Activated naive CD8-positive, alpha-beta T cell treated with anti-CD3 and anti-CD28 coated beads, Interleukin-2, amount 50 U/mL, for 16 hours (primary cell): ENCODE results near the gene MTA3.

Experiments used
- DNase-seq: peaks from one replicate; pipeline ENCODE4 v3.0.0-alpha.2; 2020; ENCODE audit warnings: low read depth, low spot score

MTA3 gene

DNA sequence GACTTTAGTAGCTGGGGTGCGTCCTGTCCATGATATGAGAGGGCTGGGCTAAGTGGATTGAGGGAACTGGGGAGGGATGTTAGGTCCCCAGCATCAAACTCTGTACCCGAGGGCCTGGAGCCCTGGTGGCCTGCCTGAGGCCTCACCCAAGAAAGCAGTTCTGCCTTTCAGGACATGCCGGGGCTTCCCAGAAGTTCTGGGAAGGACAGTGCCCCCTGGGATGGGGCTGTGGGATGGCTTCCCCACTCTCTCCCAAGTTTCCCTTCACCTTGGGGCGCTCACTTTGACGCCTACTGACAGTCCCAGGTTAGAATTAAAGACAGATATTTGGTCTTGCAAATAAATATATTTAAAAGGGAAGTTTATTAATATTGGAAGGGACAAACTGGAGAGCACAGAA, 193.7 kb downstream of the MTA3 start:
- DNase-seq: no peak

DNA sequence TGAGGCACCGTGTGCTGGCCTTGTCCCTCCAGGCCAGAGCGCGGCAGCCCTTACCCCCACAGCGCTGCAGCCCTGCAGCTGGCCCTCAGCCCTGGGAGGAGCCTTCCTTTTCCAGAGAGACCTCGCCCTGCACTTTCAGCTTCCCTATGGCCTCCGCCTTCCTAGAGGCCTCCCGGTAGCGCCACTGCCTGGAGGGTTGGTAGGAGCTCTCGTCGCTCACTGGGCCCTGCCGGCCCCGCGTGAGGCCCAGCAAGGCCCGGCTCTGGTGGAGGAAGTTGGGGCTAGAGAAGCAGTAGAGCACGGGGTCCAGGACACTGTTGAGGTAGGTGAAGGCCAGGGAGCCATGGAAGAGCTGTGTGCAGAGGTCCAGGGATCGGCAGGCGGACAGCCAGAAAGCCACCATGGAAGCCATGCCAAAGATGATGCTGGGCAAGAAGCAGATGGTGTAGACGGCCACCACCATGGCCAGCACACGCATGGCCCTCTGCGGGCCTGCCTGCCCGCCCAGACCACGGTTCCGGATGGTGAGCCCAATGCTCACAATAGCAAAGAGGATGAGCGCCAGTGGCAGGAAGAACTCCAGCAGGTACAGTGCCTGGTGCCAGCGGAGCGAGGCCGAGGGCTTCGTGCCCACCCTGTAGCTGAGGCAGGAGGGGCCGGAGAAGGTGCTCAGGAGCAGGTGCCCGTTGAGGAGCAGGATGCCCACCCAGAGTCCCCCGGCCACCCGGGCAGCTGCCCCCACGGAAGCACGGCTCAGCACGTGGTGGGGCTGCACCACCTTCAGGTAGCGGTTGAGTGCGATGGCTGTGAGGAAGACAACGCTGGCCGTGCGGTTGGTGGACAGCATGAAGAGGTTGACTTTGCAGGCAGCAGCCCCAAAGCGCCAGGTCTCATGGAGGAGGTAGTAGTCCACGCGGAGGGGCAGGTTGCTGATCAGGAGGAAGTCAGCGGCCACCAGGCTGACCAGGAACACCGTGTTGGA, 194.7 kb downstream of the MTA3 start:
- no peak for DNase-seq

DNA sequence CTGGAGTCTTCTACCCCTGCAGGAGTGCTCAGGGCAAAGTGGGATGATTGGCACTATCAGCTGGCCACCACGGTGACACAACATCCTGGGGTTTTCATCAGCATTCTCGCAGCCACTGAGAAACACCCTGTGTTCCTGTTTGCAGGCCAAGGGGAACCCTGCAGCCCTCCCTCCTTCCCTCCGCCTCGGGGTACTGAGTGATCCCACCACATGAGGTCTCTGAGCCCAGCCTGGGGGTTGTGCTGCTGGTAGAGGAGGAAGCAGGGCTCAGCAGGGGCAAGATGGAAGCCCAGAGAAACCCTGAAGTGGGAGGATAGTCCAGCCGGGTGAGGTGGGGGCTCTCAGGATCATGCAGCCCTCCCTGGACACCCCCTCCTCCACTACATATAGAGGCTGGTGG, 195.7 kb downstream of the MTA3 start, which contains the start of gene OXER1:
OXER1 (minus strand) TSS at position 40 of the 400 bp plus-strand sequence. CDS start 73 bp downstream, outside the sequence.
- DNase-seq: no peak

DNA sequence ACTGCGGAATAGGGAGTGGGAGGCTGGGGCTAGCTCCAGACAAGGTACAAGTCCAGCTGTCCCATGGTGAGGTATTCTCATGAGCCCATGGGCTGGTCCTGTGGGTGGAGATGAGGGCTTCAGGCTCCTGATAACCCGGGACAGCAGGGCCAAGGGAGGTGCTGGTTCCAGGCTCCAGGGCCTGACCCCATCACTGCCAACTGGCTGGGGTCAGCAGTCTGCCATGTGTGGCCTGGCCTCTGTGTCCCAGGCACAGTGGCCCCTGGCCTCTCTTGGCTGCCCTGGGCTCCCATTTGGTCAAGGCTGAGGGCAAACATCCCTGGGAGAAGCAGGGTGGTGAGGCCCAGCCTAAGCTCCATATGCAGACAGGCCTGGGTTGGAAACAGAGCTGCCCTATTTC, 196.5 kb downstream of the MTA3 start:
- DNase-seq: no peak

DNA sequence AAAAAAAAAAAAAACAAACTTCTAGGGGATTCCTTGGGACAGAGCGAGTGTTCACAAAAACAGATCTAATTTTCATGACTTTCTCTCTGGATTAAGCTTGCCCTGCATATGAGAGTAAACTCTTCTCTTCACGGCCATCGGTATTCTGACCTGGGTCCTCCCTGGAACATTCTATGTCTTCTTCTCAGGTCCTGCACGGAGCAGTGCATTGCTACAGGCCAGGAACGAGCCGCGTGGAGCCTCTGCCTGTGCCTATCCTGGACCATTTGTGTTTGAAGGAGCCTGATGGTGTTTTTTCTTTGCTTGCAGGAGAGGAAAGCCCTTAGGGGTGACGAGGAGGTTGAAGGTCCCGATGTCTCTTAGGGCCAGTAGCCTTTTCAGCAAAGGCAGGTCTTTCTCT, 197.3 kb downstream of the MTA3 start:
- DNase-seq: no peak

DNA sequence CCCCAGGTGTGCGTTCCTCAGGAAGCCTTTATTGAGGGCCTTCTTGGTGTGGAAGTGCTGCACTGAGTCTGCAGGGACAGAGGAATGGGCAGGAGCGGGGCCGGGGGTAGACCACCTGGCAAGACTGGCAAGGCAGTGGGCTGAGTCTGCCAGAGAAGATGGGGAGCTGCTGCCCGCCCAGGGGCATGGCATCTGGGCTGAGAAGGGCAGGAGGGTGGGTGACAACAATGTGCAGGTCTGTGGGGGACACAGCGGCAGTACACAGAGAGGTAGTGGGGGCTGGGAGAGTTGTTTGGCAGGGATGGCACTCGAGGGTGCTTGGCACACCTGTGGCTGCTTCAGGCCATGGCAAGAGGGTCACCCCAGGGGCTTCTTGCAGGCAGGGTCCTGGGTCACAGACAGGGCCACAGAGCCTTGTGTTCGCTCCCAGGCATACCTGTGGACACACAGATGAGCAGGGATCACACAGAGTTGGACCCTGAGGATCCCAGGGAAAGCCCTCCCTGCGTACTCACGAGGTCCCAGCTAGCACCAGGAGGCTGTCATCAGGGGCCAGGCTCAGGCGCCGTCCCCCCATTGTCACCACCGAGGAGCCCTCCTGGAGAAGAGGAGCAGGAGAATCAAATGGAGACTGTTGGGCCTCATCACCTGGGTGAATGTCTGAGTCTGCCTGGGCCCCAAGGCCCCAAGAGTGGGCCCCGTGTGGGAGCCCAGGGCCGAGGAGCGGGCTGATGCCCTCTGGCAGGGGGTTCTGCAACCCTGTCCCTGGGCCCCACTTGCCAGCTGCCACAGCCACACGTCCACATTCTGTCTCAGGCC, 198.9 kb downstream of the MTA3 start:
- no peak for DNase-seq

DNA sequence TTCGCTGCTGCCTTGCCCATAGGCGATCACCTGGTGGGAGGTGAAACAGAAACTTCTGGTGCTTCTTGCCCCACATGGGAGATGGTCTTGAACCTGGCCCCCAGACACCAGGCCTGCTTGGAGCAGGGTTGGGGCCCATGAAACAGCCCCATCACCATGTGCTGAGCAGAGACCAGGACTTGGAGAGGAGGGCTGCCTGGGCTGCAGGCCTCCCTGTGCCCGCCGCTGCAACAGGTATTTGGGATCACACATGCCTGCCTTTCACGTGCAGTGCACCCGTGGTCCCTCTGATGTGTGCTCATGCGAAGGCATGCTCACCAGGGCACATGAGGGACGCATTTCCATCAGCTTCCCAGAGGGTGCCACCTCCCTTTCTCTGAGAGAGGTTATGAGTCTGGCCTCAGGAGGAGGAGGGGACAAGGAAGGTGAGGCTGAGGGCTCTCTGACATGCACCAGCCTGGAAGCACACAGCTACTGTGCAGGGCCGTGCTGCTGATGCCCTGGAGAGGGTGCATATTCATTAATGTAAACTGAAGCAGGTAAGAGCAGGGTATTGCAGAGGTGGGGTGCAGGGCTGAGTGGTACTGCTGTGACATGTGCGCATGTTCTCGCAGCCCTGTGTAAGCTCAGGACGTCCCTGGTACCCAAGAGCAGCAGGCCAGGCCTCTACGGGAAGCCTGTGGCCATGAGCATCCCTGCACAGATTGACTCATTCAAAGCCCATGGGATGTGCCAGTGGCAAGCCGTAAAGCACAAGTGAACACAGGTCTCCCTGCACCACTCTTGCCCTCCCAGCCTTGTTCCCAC, 199.7 kb downstream of the MTA3 start:
- no peak for DNase-seq

DNA sequence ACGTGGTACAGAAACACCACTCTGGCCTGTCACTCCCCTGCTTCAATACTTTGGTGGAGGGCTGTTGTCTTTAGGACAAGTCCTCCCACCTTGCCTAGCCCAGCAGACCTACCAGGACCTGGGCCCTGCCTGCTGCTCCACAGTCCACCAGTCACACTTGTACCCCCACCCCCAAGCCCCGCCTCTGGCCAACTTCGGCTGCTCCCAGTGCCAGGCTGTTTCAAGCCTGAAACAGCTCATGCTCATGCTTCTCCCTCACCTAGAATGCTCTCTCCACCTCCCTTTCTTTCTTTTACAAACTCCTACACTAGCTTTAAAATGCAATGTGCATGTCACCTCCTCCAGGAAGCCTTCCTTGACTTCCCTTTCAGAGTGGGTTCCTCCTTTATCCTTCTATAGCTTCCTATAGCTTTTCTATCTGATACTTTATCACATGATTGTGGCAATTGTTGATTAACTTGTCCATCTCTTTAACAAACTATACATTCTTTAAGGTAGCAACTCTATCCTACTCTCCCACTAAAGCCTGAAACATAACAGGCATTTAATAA, 200.3 kb downstream of the MTA3 start:
- no peak for DNase-seq

DNA sequence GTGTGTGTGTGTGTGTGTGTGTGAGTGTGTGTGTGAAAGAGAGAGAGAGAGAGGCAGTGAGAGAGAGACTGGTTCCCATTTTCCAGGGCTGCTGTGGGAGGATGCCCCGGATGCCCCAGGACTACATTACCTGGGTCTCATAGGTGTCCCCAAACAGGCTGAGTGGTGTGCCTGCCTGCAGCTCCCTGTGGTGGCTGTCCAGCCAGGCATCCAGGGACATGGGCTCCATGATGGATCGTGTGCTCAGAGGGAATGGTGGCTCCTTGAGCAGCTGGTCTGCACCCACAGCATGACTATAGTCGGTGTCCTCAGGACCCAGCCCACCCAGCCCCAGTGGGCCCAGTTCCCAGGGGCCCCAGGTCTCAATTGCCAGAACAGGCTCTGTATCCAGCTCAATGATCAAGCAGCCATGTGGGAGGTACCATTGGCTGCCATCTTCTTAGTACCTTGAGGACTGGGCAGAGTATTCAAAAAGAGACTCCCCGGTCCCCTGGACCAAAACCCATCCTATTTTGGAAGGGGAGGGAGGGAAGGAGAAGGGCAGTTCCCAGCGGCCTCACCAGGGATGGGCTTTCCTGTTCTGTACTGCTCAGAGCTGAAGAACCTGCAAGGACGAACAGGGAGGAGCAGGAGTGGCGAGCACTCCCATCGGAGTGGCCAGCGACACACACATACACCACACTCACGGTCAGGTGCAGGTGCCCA, 201.3 kb downstream of the MTA3 start:
- DNase-seq: no peak

DNA sequence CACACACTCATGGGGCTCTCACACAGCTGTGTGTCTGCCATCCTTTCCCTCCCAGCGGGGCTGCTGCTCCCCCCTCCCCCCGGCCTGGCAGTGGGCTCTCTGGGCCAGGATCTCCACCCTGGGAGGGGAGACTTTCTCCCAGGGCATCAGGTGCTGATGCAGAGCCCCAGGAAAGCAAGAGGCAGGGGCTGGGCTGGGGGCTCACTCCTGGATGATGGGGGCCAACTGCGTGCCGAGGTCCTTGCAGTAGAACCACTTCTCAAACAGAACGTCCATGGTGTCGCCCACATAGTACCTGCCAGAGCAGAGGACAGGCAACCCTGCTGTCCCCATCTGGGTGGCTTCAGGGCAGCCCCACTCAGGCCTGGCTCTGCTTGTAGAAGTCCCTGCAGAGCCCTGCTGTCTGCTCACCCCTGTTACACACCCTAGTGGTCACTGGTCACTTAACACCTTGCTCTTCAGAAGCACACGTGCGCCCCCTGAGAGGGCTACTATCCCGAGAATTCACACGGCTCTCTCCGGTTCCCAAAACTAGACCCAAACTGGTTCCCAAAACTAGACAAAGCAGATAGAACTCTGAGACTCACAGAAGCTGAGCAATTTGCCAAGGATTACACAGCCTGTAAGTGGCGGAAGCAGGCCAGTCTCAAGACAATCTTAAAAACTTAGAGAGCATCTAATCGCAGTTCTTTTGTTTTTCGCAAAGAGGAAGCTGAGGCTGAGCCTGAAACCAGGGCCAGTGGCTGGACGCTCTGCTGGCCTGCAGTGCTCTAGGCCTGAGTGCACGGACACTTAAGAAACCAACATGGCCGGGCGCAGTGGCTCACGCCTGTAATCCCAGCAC, 202.1 kb downstream of the MTA3 start:
- no peak for DNase-seq

DNA sequence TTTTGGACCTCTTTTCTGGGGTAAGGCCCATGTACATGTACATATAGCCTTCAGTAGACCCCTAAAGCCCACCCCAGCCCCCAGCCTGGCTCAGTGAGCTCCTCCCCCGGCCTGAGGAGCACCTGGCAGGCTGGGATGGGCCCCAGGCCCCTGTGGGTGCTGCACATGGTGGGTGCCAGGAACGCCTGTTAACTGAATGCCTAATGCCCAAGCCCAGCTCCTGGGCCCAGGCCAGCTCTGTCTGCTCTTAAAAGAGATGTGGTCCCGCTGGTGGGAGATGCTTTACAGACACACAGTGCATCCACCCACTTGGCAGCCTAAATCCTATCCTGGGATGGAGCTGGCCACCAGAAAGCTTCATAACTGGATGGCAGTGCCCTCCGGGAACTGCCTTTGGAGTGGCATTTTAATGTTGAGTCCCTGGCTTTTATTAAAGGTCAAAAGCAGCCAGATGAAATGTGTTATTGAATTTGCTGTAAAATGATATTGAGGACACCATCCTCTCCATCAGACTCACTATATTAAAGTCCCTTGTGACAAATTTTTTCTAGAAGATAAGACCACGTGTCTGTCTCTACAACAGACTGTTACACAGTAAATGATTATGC, 203.2 kb downstream of the MTA3 start:
- DNase-seq: no peak

DNA sequence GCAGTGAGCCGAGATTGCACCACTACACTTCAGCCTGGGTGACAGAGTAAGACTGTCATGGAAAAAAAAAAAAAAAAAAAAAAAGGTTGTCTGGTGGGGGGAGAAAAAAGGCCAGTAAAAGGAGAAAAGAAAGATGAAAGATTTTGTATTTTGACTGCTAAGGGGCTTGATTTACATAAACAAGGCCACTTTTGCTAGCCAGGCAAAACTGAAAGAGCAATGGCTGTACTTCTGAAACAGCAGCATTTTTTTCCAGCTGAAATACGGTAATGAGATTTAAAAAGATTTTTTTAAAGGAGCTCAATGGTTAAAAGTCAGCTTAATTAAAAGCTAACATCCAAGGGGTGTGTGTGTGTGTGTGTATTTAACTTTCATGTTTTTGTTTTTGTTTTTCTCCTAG, 206.8 kb downstream of the MTA3 start:
- DNase-seq: no peak

DNA sequence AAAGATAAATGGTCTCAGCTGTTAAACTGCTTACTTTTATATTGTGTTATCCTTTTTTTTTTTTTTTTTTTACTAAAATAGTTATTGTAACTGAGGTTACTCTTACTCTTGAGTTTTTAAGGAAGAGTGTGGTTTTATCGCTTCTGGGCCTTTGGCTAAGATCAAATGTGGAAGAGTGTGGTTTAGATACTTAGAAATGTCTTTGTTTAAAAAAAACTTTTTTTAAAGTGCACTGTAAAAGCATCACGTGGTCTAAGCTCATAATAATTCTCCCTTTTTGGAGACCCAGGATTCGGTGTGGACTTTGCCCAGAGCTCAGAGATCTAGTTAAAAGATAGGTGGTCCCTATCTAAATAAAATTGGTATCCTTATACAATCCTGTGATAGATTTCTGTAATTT, 207.4 kb downstream of the MTA3 start:
- DNase-seq: no peak

DNA sequence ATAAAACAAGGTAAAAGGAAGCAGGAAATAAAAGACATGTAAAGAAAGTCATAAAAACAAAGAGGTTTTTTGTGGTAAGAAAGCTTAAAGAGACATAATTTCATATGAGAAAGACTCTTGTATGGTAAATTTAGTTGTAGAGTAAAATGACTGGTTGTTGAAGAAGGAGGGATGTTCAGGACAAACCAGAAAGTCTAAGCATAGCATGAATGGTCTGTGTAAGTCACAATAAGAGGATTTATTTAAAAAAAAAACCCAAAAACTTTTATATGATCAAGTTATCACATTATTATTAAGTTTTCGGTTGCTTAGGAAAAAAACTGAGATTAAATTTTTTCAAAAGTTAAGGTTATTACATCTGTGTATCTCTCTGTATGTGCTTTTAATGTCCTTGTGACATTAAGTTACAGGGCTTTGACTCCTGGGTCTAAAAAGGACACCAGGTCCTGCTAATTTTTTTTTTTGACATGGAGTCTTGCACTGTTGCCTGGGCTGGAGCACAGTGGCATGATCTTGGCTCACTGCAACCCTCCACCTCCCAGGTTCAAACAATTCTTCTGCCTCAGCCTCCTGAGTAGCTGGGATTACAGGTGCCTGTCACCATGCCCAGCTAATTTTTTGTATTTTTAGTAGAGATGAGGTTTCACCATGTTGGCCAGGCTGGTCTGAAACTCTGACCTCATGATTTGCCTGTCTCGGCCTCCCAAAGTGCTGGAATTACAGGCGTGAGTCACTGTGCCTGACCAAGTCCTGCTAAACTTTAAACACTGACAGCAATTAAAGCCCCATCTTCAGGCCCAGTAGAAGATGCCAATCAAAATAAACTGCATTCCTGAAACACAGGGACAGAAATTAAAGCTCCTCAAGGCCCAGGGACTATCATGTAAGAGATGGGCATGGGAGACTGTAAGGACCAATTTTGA, 209.7 kb downstream of the MTA3 start:
- no peak for DNase-seq

DNA sequence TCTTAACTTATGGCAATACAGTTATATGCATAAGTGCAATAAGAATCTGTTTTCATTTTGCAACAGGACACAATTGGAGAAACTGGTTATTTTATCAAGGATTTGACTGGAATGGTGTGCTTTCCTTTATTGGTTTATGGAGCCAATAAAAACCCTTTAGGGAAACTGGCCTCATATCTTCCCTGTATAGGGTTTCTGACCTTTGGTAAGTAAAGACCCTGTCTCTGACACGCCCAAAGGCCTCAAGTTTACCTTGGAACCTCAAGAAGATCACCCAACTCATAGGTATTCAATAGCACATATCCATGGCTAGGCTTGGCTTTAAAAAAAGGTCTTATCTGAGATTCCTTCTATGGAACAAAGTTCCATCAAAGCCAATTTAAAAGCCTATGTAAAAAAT, 212.7 kb downstream of the MTA3 start:
- DNase-seq: no peak

DNA sequence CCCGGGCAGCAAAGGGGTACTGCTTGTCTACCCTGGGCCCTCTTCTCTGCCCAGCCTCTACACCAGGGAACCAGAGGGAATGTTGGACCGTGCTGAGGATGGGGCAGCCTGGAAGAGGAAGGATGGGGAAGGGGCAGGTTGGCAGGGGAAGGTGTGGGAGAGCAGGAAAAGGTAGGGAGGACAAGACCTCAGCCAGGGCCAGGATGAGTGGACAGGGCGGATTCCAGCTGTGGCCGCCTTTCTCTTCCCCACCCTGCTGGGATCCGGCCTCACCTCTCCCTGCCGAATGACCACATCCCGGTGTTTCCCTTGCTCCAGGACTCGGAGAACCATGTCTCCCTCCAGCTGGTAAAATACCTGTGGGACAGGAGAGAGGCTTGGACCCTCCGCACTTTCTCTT, 215.1 kb downstream of the MTA3 start:
- DNase-seq: no peak

DNA sequence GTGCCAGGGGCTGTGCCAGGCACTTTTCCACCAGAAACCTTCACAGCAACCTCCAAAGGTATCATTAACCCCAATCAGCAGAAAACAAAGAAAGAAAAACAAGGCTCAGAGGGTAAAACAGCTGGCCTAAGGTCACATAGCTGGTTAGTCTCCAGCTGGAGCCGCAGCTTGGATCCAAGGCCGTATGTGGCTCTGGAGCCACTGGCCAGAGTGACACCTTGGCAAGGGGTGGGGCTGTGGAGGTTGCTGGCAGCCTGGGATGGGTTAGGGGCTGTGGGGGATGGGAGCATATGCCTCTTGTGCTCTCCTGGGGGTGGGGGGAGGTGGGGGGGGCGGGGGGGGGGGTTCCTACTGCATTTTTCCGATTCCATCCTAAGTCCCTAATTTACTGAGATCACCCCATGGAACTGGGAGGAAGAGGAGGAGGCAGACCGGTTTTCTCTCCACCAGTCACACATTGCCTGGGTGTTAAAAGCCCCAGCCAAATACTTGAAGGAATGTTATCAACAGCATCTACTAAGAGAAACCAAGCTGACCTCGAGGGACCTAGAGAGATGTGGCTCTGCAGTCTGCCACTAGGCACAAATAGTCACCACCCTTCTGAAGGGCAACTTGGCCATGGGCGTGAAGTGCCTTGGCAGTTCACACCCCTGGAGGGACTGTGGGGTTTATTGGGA, 215.9 kb downstream of the MTA3 start:
- no peak for DNase-seq
